Activated naive CD8-positive, alpha-beta T cell treated with anti-CD3 and anti-CD28 coated beads, Interleukin-2, amount 50 U/mL, for 16 hours (primary cell): ENCODE measurements around the gene YBX1.
"Not testable (repeated sequence)": the region's sequence is repeated elsewhere in the genome, so short reads cannot be mapped to it uniquely, and the experiment has no call there.

Source experiments
- DNase-seq: peaks from one replicate; pipeline ENCODE4 v3.0.0-alpha.2; 2020; ENCODE audit warnings: low read depth, low spot score

Gene YBX1

GRCh38 chr1:42748021-42748420, 65.8 kb downstream of the YBX1 start:
- no peak for DNase-seq

GRCh38 chr1:42748461-42749410, 66.5 kb downstream of the YBX1 start:
- no peak for DNase-seq

GRCh38 chr1:42750041-42750440, 67.8 kb downstream of the YBX1 start:
- no peak for DNase-seq

GRCh38 chr1:42751511-42752070, 69.4 kb downstream of the YBX1 start:
- not testable (repeated sequence) for DNase-seq

GRCh38 chr1:42752284-42752683, 70.1 kb downstream of the YBX1 start:
- no peak for DNase-seq

- DNase-seq = no peak
Measured at GRCh38 chr1:42753070-42753469, 70.9 kb downstream of the YBX1 start.
